ENCODE data around the gene UCMA. TPM values are rescaled to one million over a fixed set of nuclear protein-coding genes. Genes with fewer than 3 reads are reported as not detected.

UCMA gene
- total and polyA plus RNA-seq, 9 of the 15 experiments (the other 6 are each of a cell fraction or from before 2014, with no cell fraction given): not detected

DNA sequence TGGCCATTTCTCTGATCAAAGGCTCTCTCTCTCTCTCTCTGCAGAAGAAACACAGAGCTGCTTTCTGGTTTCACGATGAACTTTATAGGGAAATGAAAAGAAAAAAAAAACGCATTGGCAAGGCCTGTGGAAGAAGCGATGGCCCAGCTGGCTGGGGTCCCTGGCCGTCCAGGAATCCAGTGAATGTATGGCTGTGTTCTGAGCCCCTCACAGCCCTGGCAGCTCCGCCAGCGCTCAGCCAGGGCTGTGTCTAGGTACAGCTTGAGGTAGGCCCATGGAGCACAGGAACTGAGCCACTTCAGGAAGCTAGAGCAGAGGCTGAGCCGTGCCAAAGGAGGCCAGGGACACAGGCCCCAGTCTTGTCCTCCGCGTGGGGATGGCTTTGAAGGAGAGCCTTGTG lies 13.1 kb upstream of the UCMA start:
- FAIRE-seq (no peak), DNase-seq (ENCODE audit: extremely low read depth in 1 of 4, low spot score in 3 of 4) (no peak), ATAC-seq (no peak)
- no peaks in the 10 kb centered on the region for H3K9me3 ChIP-seq (replicated peaks; ENCODE audit: control insufficient read depth, insufficient read depth, low read depth, low read length)
- H3K79me2 ChIP-seq (ENCODE audit: control insufficient read depth, insufficient read depth, low read length): no peaks in the 10 kb centered on the region
- no peaks in the 10 kb centered on the region for H3K4me1 ChIP-seq (replicated peaks in 1 of 2; ENCODE audit: control insufficient read depth in 2 of 2, insufficient read depth in 2 of 2, low read length in 2 of 2)
- no peaks in the 10 kb centered on the region for H3K36me3 ChIP-seq (ENCODE audit: control insufficient read depth, insufficient read depth, low read length)
- no peak overlapping the region for H3K27ac ChIP-seq (ENCODE audit: extremely low read depth, low read depth, low read length)
- H4K20me1 ChIP-seq (replicated peaks; ENCODE audit: control insufficient read depth, insufficient read depth, low read length): no peaks in the 10 kb centered on the region
- no TSS peak for BruUV-seq (replicated peaks)
- H3K27me3 ChIP-seq (ENCODE audit: control insufficient read depth in 2 of 2, insufficient read depth in 2 of 2, low read length in 2 of 2): peaks cover 4 to 20% of the 10 kb centered on the region in 2 experiments; a peak in 4 of 5 replicates
- no peaks in the 10 kb centered on the region for H3K9me1 ChIP-seq (ENCODE audit: control insufficient read depth, insufficient read depth, low read length)
- intact Hi-C loops (cut with micrococcal nuclease) (no loop called here), in situ Hi-C loops (cut with MboI) (no loop called here)
- no peak overlapping the region for H3K4me3 ChIP-seq
- ChIA-PET POLR2A (interaction anchor here (0.5 to 0.6 kb wide), 2 partner anchors 25 to 112 kb away, joined by 3 read pairs; no protein-coding TSS in a partner anchor), CTCF (ENCODE audit: low intra/inter-chr PET ratio) (no interaction called here)
- no peak overlapping the region for H3K4me2 ChIP-seq (ENCODE audit: insufficient read depth, low read length)
- WGBS (ENCODE audit: insufficient coverage, low coverage, missing lambda C conversion rate): 29% methylated on average over 6 of the region's 9 CpGs
- H3K9ac ChIP-seq (ENCODE audit: insufficient read depth in 1 of 2, low read depth in 2 of 2, low read length in 2 of 2): no peak overlapping the region
- 0 out of 2 replicates have a peak overlapping the region, but pooled peaks have one; percentile 14 for H2AFZ ChIP-seq (ENCODE audit: low read depth, low read length)
- no peak for TF ChIP-seq GTF2A2 (tag; IDR thresholded peaks at IDR 0.05)
- TF ChIP-seq RBM22 (IDR thresholded peaks at IDR 0.05; ENCODE audit: low read depth, low read length, poor library complexity, severe bottlenecking): no peak
- TF ChIP-seq DACH1 (IDR thresholded peaks at IDR 0.05; ENCODE audit: partially characterized antibody): no peak
- TF ChIP-seq, protein P1, sequence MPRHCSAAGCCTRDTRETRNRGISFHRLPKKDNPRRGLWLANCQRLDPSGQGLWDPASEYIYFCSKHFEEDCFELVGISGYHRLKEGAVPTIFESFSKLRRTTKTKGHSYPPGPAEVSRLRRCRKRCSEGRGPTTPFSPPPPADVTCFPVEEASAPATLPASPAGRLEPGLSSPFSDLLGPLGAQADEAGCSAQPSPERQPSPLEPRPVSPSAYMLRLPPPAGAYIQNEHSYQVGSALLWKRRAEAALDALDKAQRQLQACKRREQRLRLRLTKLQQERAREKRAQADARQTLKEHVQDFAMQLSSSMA (CRISPR knock-in tag; IDR thresholded peaks at IDR 0.05): no peak
- TF ChIP-seq, protein P2, sequence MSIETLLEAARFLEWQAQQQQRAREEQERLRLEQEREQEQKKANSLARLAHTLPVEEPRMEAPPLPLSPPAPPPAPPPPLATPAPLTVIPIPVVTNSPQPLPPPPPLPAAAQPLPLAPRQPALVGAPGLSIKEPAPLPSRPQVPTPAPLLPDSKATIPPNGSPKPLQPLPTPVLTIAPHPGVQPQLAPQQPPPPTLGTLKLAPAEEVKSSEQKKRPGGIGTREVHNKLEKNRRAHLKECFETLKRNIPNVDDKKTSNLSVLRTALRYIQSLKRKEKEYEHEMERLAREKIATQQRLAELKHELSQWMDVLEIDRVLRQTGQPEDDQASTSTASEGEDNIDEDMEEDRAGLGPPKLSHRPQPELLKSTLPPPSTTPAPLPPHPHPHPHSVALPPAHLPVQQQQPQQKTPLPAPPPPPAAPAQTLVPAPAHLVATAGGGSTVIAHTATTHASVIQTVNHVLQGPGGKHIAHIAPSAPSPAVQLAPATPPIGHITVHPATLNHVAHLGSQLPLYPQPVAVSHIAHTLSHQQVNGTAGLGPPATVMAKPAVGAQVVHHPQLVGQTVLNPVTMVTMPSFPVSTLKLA (conservative IDR thresholded peaks at IDR 0.05): no peak
- TF ChIP-seq ZNF696 (CRISPR knock-in tag; conservative IDR thresholded peaks at IDR 0.05): no peak
- TF ChIP-seq RCOR1 (IDR thresholded peaks at IDR 0.05; ENCODE audit: borderline replicate concordance in 1 of 2, low read depth in 2 of 2, low read length in 2 of 2): no peak
- TF ChIP-seq, protein P3, sequence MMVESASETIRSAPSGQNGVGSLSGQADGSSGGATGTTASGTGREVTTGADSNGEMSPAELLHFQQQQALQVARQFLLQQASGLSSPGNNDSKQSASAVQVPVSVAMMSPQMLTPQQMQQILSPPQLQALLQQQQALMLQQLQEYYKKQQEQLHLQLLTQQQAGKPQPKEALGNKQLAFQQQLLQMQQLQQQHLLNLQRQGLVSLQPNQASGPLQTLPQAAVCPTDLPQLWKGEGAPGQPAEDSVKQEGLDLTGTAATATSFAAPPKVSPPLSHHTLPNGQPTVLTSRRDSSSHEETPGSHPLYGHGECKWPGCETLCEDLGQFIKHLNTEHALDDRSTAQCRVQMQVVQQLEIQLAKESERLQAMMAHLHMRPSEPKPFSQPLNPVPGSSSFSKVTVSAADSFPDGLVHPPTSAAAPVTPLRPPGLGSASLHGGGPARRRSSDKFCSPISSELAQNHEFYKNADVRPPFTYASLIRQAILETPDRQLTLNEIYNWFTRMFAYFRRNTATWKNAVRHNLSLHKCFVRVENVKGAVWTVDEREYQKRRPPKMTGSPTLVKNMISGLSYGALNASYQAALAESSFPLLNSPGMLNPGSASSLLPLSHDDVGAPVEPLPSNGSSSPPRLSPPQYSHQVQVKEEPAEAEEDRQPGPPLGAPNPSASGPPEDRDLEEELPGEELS (CRISPR knock-in tag; IDR thresholded peaks at IDR 0.05; ENCODE audit: borderline replicate concordance): no peak
- TF ChIP-seq LCOR (CRISPR knock-in tag; IDR thresholded peaks at IDR 0.05): no peak
- TF ChIP-seq STAT5B (CRISPR knock-in tag; IDR thresholded peaks at IDR 0.05): no peak
- no peak for TF ChIP-seq MTF1 (CRISPR knock-in tag; IDR thresholded peaks at IDR 0.05; ENCODE audit: borderline replicate concordance)
- TF ChIP-seq ZNF644 (tag; IDR thresholded peaks at IDR 0.05; ENCODE audit: low read depth): no peak
- no peak for TF ChIP-seq TAF15 (IDR thresholded peaks at IDR 0.05; ENCODE audit: low read depth, low read length)
- TF ChIP-seq, protein P4, sequence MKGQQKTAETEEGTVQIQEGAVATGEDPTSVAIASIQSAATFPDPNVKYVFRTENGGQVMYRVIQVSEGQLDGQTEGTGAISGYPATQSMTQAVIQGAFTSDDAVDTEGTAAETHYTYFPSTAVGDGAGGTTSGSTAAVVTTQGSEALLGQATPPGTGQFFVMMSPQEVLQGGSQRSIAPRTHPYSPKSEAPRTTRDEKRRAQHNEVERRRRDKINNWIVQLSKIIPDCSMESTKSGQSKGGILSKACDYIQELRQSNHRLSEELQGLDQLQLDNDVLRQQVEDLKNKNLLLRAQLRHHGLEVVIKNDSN (CRISPR knock-in tag; IDR thresholded peaks at IDR 0.05): no peak
- TF ChIP-seq BCL6 (CRISPR knock-in tag; IDR thresholded peaks at IDR 0.05): no peak
- TF ChIP-seq, protein P5, sequence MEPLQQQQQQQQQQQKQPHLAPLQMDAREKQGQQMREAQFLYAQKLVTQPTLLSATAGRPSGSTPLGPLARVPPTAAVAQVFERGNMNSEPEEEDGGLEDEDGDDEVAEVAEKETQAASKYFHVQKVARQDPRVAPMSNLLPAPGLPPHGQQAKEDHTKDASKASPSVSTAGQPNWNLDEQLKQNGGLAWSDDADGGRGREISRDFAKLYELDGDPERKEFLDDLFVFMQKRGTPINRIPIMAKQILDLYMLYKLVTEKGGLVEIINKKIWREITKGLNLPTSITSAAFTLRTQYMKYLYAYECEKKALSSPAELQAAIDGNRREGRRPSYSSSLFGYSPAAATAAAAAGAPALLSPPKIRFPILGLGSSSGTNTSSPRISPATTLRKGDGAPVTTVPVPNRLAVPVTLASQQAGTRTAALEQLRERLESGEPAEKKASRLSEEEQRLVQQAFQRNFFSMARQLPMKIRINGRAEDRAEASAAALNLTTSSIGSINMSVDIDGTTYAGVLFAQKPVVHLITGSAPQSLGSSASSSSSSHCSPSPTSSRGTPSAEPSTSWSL (CRISPR knock-in tag; IDR thresholded peaks at IDR 0.05; ENCODE audit: borderline replicate concordance): no peak
- no peak for TF ChIP-seq ZFPM2 (CRISPR knock-in tag; IDR thresholded peaks at IDR 0.05)

All from K562 (cell line).